Activated T-cell treated with anti-CD3 and anti-CD28 coated beads, Interleukin-2, amount 50 U/mL, for 24 hours (primary cell): ENCODE measurements around the gene BLTP1.
"Not testable (repeated sequence)": the region's sequence is repeated elsewhere in the genome, so short reads cannot be mapped to it uniquely, and the experiment has no call there.

ENCODE experiments used
- DNase-seq: peaks from one replicate; pipeline ENCODE4 v3.0.0-alpha.2; 2020
- H3K27ac Mint-ChIP-seq: 2 replicates; pipeline ENCODE4 v1.8.0; 2020; ENCODE audit warnings: mild to moderate bottlenecking, mixed read lengths
- H3K27me3 Mint-ChIP-seq: 2 replicates; pipeline ENCODE4 v1.8.0; 2020; ENCODE audit warnings: mixed read lengths
- H3K36me3 Mint-ChIP-seq: 2 replicates; pipeline ENCODE4 v1.8.0; 2020; ENCODE audit warnings: low read depth, mixed read lengths
- H3K4me1 Mint-ChIP-seq: 2 replicates; pipeline ENCODE4 v1.8.0; 2020; ENCODE audit warnings: low read depth, mixed read lengths
- H3K4me3 Mint-ChIP-seq: 2 replicates; pipeline ENCODE4 v1.8.0; 2020; ENCODE audit warnings: mild to moderate bottlenecking, moderate library complexity, mixed read lengths
- H3K9me3 Mint-ChIP-seq: 2 replicates; pipeline ENCODE4 v1.8.0; 2020; ENCODE audit warnings: mixed read lengths

Gene BLTP1

DNA sequence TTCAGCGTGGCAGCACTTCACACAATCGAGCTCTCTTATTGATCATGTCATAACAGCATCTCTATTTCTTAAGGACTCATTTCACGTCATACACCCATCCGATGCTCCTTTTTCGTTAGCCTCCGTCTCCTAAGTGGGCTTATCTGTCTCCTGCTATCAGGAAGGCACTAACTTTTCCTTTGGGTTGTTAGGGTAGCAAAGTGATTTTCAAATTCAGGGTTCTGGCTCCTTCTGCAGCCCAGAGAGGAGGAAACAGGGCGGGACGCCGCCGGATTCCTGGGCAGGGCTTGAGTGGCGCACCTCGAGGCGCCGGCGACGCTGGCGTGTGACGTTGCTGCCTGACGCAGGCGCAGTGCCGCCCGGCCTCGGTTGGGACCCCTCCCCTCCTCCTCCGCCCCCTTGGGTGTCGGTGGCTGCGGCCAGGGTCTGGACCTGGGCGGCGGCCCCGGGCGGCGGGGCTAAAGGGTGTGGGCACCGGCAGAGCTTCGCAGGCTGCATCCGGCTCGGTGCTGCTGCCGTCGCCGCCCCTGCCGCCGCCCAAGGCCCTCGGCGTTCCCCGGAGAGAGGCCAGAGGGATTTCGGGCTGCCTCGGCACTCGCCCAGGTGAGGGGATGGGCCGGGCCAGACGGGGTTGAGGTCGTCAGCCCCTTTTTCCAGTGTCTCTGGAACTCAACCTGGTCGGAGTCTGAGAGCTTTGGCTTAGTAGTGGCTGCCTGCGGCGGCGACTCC lies at the start of gene BLTP1:
Gene BLTP1, plus strand, starts transcription at position 350 of the 729 bp plus-strand sequence. CDS start 18,317 bp downstream, outside the sequence.
- peak; percentile 92 for DNase-seq
- Mint-ChIP-seq H3K36me3 (peaks cover 31% of the 10 kb centered on the region), H3K27ac (peak within 1 kb of the TSS; percentile 95), H3K4me3 (peak within 1 kb of the TSS; percentile 86), H3K9me3 (peaks cover 1% of the 10 kb centered on the region), H3K4me1 (peaks cover 64% of the 10 kb centered on the region), H3K27me3 (no peaks in the 10 kb centered on the region)

GRCh38 chr4:122104184-122104583 lies 47.9 kb upstream of the BLTP1 start:
- peaks cover 10% of the 10 kb centered on the region for H3K4me1 Mint-ChIP-seq
- H3K4me3 Mint-ChIP-seq: no peak overlapping the region
- no peaks in the 10 kb centered on the region for H3K9me3 Mint-ChIP-seq
- H3K27ac Mint-ChIP-seq: no peak overlapping the region
- H3K27me3 Mint-ChIP-seq: no peaks in the 10 kb centered on the region
- no peaks in the 10 kb centered on the region for H3K36me3 Mint-ChIP-seq
- no peak for DNase-seq

GRCh38 chr4:122107680-122108079 lies 44.5 kb upstream of the BLTP1 start:
- Mint-ChIP-seq H3K4me1 (peaks cover 10% of the 10 kb centered on the region), H3K27ac (no peak overlapping the region), H3K4me3 (no peak overlapping the region), H3K36me3 (no peaks in the 10 kb centered on the region), H3K9me3 (no peaks in the 10 kb centered on the region), H3K27me3 (no peaks in the 10 kb centered on the region)
- DNase-seq: no peak

- H3K27me3 Mint-ChIP-seq, DNase-seq, H3K9me3 Mint-ChIP-seq, H3K4me1 Mint-ChIP-seq, H3K4me3 Mint-ChIP-seq, H3K36me3 Mint-ChIP-seq, H3K27ac Mint-ChIP-seq: not testable (repeated sequence)
Measured at GRCh38 chr4:122110304-122110703, 41.8 kb upstream of the BLTP1 start.

DNA sequence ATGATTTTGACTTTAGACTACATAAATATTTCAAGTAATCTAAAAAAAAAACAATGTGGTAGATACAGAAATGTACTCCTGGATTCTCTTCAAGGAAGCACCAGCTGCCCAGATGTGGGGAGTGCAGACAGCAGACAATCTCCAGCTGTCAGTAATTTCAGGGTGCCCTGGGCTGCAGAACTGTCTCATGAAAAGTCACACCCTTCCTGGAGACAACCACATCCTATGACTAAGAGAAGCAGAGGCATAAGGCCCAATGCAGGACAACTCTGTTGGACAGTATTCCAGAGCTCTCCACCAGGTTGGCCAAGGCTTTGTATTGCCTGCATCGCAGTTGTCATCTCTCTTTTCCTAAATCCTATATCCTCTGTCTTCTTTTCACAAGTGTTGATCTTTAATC lies 34.4 kb upstream of the BLTP1 start:
- Mint-ChIP-seq H3K4me3 (no peak overlapping the region), H3K9me3 (peaks cover 8% of the 10 kb centered on the region)

GRCh38 chr4:122118243-122118642 lies 33.9 kb upstream of the BLTP1 start:
- H3K4me1 Mint-ChIP-seq: peaks cover 21% of the 10 kb centered on the region
- H3K4me3 Mint-ChIP-seq: no peak overlapping the region
- peaks cover 11% of the 10 kb centered on the region for H3K9me3 Mint-ChIP-seq
- H3K36me3 Mint-ChIP-seq: peaks cover 3% of the 10 kb centered on the region
- no peaks in the 10 kb centered on the region for H3K27me3 Mint-ChIP-seq
- no peak overlapping the region for H3K27ac Mint-ChIP-seq
- DNase-seq: no peak

More for the DNA sequence above, 34.4 kb upstream of the BLTP1 start:
- H3K27me3 Mint-ChIP-seq: no peaks in the 10 kb centered on the region
- H3K36me3 Mint-ChIP-seq: peaks cover 3% of the 10 kb centered on the region
- H3K27ac Mint-ChIP-seq: no peak overlapping the region
- no peak for DNase-seq
- H3K4me1 Mint-ChIP-seq: peaks cover 21% of the 10 kb centered on the region

GRCh38 chr4:122119739-122120138 lies 32.4 kb upstream of the BLTP1 start:
- Mint-ChIP-seq H3K27ac (no peak overlapping the region), H3K4me3 (no peak overlapping the region), H3K36me3 (peaks cover 3% of the 10 kb centered on the region), H3K27me3 (no peaks in the 10 kb centered on the region), H3K9me3 (peaks cover 19% of the 10 kb centered on the region), H3K4me1 (peaks cover 21% of the 10 kb centered on the region)
- no peak for DNase-seq

DNA sequence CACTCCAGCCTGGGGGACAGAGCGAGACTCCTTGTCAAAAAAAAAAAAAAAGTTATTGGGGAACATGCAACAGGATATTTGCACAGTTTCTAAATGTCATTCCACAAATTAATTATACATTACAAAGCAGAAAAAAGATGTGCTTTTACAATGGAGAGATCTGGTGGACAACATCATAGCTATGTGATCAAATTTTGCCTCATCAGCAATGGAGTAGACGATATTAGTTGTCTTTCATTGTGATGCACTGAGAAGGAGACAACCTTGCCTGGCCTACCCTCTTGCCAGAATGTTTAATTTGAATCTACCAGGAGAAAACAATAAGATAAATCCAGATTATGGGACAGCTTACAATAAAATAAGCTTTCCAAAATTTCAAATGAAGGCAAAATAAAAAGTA lies 30.5 kb upstream of the BLTP1 start:
- Mint-ChIP-seq H3K9me3 (peaks cover 19% of the 10 kb centered on the region), H3K36me3 (peaks cover 3% of the 10 kb centered on the region), H3K4me1 (peaks cover 19% of the 10 kb centered on the region), H3K27me3 (no peaks in the 10 kb centered on the region), H3K4me3 (no peak overlapping the region), H3K27ac (no peak overlapping the region)
- DNase-seq: no peak

GRCh38 chr4:122122083-122122482 lies 30.0 kb upstream of the BLTP1 start:
- Mint-ChIP-seq H3K4me3 (no peak overlapping the region), H3K9me3 (peaks cover 19% of the 10 kb centered on the region), H3K4me1 (peaks cover 14% of the 10 kb centered on the region), H3K27ac (no peak overlapping the region), H3K36me3 (peaks cover 3% of the 10 kb centered on the region), H3K27me3 (no peaks in the 10 kb centered on the region)
- no peak for DNase-seq

DNA sequence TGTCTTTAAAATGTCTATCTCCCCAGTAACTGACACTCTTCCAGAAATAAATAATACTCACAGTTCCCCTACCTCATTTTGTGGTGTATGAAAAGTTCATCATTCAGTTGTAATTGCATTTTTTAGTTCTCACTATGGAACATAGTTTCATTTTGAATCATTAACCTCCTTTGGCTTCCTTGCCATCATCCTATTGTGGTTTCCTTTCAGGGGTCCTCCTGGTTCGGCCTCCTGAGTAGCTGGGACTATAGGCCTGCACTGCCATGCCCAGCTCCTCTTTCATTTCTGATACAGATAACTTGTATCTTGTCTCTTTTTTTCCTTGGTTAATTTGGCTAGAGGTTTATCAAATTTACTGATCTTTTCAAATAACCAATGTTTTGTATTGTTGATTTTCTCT lies 23.1 kb upstream of the BLTP1 start:
- no peak overlapping the region for H3K27ac Mint-ChIP-seq
- H3K9me3 Mint-ChIP-seq: peaks cover 10% of the 10 kb centered on the region
- H3K36me3 Mint-ChIP-seq: peaks cover 2% of the 10 kb centered on the region
- DNase-seq: no peak
- peaks cover 33% of the 10 kb centered on the region for H3K4me1 Mint-ChIP-seq
- no peak overlapping the region for H3K4me3 Mint-ChIP-seq
- H3K27me3 Mint-ChIP-seq: no peaks in the 10 kb centered on the region

DNA sequence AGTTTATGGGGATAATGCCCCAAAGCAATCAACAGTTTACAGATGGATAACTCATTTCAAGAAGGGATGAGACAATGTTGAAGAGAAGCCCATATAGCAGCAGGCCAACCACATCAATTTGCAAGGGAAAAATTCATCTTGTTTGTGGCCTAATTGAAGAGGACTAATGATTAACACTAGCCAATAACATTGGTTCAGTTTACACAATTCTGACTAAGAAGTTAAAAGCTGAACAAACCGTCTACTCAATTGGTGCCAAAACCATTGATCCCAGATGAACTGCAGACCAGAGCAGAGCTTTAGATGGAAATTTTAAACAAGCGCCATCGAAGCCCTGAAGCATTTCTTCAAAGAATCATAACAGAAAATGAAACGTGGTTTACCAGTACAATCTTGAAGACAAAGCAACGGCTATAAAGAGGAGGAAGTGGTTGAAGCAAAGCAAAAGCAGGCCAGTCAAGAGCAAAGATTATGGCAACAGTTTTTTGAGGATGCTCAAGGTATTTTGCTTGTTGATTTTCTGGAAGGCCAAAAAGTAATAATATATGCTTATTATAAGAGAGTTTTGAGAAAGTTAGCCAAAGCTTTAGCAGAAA lies 20.5 kb upstream of the BLTP1 start:
- Mint-ChIP-seq H3K36me3 (peaks cover 2% of the 10 kb centered on the region), H3K27ac (peak overlapping the region; percentile 78), H3K4me3 (peak overlapping the region; percentile 23), H3K4me1 (peaks cover 33% of the 10 kb centered on the region), H3K9me3 (peaks cover 7% of the 10 kb centered on the region), H3K27me3 (no peaks in the 10 kb centered on the region)
- DNase-seq: no peak

DNA sequence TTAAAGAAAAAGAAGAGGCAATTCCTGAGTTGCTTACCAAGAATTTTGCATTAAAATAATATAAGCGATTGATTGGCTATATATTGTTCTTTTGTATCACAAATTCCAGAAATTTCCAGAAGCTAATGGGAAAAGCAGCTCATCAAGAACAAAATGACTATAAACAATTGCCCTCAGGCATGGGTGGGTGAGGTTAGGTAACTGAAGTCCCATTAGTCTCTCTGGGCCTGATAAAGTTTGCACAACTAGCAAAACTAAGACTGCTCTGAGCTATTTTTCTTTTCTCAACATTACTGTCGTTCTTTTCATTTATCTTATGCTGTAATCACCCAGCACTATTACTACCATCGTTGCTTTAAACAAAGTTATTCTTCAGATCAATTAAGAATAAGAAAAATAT lies 19.2 kb upstream of the BLTP1 start:
- Mint-ChIP-seq H3K36me3 (peaks cover 2% of the 10 kb centered on the region), H3K9me3 (peaks cover 7% of the 10 kb centered on the region), H3K4me3 (no peak overlapping the region), H3K27ac (no peak overlapping the region), H3K27me3 (no peaks in the 10 kb centered on the region), H3K4me1 (peaks cover 33% of the 10 kb centered on the region)
- DNase-seq: no peak

DNA sequence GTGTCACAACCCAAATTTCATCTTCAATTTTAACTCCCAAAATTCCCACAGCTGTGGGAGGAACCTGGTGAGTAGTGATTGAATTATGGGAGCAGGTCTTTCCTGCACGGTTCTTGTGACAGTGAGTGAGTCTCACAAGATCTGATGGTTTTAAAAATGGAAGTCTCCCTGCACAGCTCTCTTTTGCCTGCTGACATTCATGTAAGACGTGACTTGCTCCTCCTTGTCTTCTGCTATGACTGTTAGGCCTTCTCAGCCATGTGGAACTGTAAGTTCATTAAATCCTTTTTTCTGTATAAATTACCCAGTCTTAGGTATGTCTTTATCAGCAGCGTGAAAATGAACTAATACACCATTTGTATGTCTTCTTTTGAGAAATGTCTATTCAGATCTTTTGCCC lies 13.0 kb upstream of the BLTP1 start:
- no peak for DNase-seq
- Mint-ChIP-seq H3K9me3 (no peaks in the 10 kb centered on the region), H3K4me1 (no peaks in the 10 kb centered on the region), H3K27me3 (no peaks in the 10 kb centered on the region), H3K27ac (no peak overlapping the region), H3K36me3 (no peaks in the 10 kb centered on the region), H3K4me3 (no peak overlapping the region)

- H3K36me3 Mint-ChIP-seq: no peaks in the 10 kb centered on the region
- DNase-seq: no peak
- no peaks in the 10 kb centered on the region for H3K9me3 Mint-ChIP-seq
- H3K27ac Mint-ChIP-seq: no peak overlapping the region
- no peak overlapping the region for H3K4me3 Mint-ChIP-seq
- no peaks in the 10 kb centered on the region for H3K4me1 Mint-ChIP-seq
- no peaks in the 10 kb centered on the region for H3K27me3 Mint-ChIP-seq
Measured at GRCh38 chr4:122140834-122141233, 11.3 kb upstream of the BLTP1 start.

DNA sequence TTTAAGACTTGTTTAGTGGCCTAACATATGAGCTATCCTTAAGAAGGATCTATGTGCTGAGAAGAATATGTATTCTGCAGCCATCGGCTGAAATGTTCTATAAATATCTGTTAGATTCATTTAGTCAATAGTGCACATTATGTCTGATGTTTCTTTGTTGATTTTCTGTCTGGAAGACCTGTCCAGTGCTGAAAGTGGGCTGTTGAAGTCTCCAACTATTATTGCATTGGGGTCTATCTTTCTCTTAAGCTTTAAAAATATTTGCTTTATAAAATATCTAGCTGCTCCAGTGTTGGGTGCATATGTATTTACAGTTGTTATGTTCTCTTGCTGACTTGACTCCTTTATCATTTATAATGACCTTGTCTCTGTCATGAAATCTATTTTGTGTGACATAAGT lies 9.4 kb upstream of the BLTP1 start:
- Mint-ChIP-seq H3K27me3 (no peaks in the 10 kb centered on the region), H3K4me3 (no peak overlapping the region), H3K36me3 (no peaks in the 10 kb centered on the region), H3K4me1 (peaks cover 2% of the 10 kb centered on the region), H3K27ac (no peak overlapping the region), H3K9me3 (no peaks in the 10 kb centered on the region)
- DNase-seq: no peak
